NCI-H2029 treated with DMSO at 0.1 percent for 48 hours (cell line): ENCODE results near the gene ATG9A.
A peak's percentile ranks its signal among the peaks of the same experiment; 100 is the strongest.

Source experiments
- DNase-seq: peaks from one replicate; lab custom pipeline; 2025; lab: John Stamatoyannopoulos, UW

Gene ATG9A

GRCh38 chr2:219252570-219252899 is 23.1 kb upstream of the ATG9A start:
- DNase-seq, result no peak

- no peak for DNase-seq
These were observed 22.6 kb upstream of the ATG9A start for GRCh38 chr2:219252084-219252483.

- no peak for DNase-seq
These were observed 22.2 kb upstream of the ATG9A start for GRCh38 chr2:219251656-219252055.

- no peak for DNase-seq
These were observed 20.8 kb upstream of the ATG9A start for GRCh38 chr2:219250049-219250781.

GRCh38 chr2:219249203-219249980 is 20.0 kb upstream of the ATG9A start:
- peak; percentile 67 for DNase-seq

GRCh38 chr2:219248845-219249202 is 19.4 kb upstream of the ATG9A start:
- no peak for DNase-seq

- no peak for DNase-seq
These were observed 18.5 kb upstream of the ATG9A start for GRCh38 chr2:219247678-219248642.

GRCh38 chr2:219246559-219246958 is 17.1 kb upstream of the ATG9A start:
- no peak for DNase-seq

- no peak for DNase-seq
These were observed 16.4 kb upstream of the ATG9A start for GRCh38 chr2:219245899-219246230.

GRCh38 chr2:219245148-219245898 is 15.9 kb upstream of the ATG9A start, which contains the start of the genes GLB1L and STK16:
Gene GLB1L (minus strand): TSS chr2:219245444. CDS start chr2:219243573, 1,871 bp downstream.
Gene STK16 (plus strand): TSS chr2:219245479. CDS start chr2:219246000, 521 bp downstream.
- peak; percentile 46 for DNase-seq

GRCh38 chr2:219244789-219245147 is 15.3 kb upstream of the ATG9A start:
- no peak for DNase-seq

GRCh38 chr2:219243291-219243761 is 13.9 kb upstream of the ATG9A start:
- no peak for DNase-seq

- DNase-seq, result no peak
These were observed 4.9 kb upstream of the ATG9A start for GRCh38 chr2:219234331-219234730.

- no peak for DNase-seq
These were observed 664 bp upstream of the ATG9A start for GRCh38 chr2:219230059-219230540.

GRCh38 chr2:219228911-219229304 is 528 bp downstream of the ATG9A start:
- no peak for DNase-seq

GRCh38 chr2:219228041-219228910 is 1.2 kb downstream of the ATG9A start:
- DNase-seq, result no peak

GRCh38 chr2:219225350-219225749 is 4.1 kb downstream of the ATG9A start:
- no peak for DNase-seq

- no peak for DNase-seq
These were observed 5.4 kb downstream of the ATG9A start for GRCh38 chr2:219223831-219224610.

- no peak for DNase-seq
These were observed 7.4 kb downstream of the ATG9A start for GRCh38 chr2:219221957-219222518.
